GM19463 (cell line): Measurements from ENCODE around the gene EXOSC2.

Source experiments
- ATAC-seq: cut with Tn5 transposase; IDR thresholded peaks from one replicate; pipeline ENCODE4 v1.9.1; 2021; ENCODE audit warnings: mild to moderate bottlenecking, moderate library complexity; ENCODE audit not compliant: unreplicated experiment

EXOSC2 gene

DNA sequence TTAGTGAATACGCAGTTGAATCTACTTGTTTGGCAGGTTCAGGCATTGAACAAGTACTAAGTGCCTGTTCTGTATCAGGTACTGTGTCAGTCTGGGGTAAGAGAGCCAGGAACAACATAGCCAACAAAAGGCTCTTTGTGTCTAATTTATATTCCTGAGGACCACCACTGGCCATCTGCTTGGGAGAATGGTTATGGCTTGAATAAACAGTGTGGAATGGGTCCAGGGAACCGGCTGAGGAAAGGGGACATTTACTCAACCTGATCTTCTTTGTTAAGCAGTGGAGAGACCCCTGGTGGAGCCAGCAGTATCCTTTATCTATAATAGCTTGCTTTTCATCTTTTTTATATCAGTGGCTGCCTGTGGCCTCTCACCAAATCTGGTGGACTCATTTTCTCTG lies 38.6 kb downstream of the EXOSC2 start:
- ATAC-seq, result no peak

DNA sequence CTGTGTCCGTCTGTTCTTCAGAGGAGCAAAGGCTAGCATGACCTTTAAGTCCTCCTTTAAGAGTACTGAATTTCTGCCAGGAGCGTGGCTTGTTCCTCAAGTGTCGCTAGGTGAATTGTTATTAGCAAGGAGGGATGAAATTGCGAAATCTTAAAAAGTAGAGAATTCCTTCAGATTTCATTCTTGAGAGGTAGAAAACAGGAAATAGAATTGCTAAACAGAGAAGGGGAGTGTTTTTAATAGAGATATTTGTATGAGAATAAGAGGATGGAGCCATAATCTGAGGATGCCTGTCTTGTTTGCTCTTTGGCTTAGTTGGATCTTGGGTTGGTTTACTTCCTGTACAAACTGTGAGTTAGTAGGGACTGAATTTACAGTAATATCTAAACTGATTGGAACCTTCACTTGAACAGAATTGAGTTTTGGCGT lies 39.2 kb downstream of the EXOSC2 start:
- ATAC-seq, result no peak

DNA sequence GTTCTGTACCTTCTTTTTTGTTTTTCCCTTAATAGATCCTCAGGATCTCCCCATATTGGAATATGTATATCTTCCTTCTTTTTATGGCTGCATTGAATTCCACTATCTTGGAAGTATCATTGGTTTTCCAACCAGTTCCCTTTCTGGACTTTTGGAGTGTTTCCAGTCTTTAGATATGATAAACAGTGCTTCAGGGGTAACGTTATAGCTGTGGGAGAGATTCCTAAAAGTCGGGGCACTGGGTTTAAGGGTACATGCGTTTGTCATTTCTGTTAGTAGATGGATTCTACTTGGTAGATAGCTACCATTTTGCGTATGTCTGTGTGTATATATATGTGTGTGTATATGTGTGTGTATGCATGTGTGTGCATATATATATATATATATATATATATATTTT lies 42.0 kb downstream of the EXOSC2 start:
- no peak for ATAC-seq

DNA sequence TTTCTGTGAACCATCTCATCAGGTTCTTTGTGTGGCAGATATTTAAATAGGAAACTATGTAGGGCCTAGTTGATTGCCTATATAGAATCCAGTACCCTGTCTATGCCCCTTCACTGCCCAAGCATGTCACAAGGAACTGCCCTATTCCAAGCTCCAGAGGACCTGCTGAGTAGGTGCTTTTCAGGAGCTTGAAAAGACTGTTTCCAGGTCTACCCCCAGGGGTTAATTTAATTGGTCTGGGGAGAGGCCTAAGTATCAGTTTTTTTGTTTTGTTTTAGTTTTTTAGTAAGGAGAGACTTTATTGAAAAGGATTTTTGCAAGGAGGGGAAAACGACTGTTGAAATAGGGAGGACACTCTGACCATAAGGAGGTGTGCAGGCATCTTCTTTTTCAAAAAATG lies 43.3 kb downstream of the EXOSC2 start:
- ATAC-seq, result no peak

DNA sequence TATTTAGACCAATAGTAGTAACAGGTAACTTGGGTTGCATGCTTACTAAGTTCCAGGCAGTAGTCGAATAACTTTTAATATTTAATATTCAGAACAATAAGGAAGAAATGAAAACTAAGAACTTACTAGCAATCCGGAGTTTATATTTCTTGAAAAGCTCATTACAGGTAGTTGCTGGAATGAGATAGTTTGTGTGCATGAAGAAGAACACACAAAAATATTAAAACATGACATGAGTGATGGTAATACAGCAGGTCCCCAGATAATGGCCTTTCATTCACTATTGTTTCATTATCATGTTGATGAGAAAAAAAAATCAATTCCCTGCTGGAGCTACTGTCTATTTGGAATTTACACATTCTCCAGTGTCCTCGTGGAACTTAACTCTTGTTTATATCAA lies 44.7 kb downstream of the EXOSC2 start:
- no peak for ATAC-seq

DNA sequence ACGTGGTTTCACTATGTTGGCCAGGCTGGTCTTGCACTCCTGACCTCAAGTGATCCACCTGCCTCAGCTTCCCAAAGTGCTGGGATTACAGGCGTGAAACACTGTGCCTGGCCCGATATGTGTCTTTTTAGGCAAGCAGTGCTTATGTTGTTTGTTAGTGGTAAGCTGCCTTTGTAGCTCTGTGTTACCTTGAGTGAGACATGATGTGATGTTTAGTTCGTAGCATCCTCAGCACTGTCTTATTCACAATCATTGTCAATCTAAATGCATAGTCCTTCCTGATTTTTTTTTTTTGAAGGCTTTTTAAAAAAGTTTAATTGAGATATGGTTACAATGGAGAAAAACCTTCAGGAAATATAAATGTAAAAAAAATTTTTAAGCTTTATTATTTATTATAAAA lies 45.5 kb downstream of the EXOSC2 start:
- ATAC-seq, result no peak

DNA sequence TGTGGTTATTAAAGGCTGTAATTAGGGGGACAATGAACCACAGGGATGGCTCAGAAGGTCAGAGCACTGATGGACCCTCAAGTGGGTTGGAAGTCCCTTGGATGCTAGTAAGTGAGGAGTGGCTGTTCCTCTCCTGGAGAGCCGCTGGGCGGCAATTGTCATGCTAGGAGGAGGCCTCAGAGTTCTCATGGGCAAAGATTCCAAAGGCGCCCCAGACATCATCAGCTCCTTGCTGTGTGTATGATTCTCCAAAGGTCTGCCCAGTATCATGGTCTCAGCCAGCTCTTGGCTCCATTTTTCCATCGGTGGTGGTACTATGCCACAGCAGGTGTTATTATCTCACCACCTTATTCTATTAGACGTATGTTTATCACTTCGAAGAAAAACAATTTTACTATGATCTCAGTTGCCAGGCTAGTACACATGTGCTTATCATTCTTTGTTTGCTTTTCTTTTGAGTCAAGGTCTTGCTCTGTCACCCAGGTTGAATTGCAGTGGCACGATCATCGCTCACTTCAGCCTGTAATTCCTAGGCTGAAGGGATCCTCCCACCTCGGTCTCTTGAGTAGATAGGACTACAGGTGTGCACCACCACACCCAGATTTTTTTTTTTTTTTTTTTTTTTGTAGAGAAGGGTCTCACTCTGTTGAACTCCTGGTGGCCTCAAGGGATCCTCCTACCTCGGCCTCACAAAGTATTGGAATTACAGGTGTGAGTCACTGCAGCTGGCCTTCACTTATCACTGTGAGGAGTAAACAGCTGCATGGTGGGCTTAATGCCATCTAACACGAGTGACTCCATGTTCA lies 46.8 kb downstream of the EXOSC2 start:
- ATAC-seq, result no peak

DNA sequence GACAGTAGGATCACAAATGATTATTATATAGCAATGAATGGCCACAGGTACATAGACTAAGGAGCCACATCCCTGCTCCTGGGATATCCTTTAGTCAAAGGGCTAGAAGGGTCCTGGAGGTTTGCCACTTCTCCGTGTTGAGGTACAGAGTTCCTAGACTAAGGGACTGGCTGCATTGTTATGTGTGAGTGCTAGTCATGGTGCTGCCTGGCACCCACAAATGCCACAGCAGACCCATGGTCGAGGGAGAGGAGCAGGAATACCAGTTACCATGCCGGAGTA lies 47.4 kb downstream of the EXOSC2 start:
- no peak for ATAC-seq

DNA sequence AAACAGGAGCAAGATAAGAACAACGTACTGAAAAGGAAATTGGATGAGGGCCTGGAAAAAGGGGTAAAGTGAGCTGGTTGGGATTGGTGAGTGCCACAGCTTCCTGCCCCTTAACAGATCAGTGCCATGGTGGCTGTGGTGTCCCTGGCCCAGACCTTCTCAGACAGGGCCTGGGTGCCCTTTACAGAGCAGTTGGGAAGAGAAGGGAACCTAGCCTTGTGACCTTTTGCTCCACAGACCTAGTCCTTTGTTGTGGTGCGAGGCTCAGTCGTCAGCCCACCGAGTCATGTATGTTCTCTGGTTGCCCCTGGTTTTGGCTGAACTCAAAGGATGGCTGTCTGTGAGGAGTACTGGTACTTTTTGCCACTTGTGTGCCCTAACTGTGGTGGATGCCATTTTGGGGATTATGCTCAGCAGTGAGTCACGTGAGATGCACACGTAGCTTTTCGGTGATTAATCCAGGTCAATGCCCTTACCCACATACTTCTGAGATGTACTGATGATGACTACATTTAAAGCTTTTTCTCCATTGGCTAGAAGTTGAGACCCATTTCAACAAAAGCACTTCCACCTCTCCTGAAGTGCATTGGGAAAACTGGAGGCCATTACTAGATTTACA lies 48.4 kb downstream of the EXOSC2 start:
- no peak for ATAC-seq

DNA sequence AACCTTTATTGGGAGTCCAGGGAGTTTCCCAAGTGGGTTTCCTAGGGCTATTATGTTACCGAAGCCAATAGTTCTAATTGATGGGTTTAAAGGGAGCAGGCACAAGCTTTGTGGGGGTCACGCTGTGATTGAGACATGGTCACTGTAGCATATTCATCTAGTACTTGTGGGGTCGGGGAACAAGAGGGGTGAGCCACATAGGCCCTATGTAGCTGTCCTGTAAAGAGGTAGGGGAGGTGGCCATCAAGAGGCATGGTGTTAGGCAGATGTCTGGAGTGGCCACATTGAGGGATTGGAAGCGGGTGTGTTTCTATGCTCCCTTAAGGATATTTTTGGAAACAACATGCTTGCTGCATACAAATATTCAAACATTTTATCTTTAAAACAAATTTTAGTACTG lies 50.1 kb downstream of the EXOSC2 start:
- no peak for ATAC-seq

DNA sequence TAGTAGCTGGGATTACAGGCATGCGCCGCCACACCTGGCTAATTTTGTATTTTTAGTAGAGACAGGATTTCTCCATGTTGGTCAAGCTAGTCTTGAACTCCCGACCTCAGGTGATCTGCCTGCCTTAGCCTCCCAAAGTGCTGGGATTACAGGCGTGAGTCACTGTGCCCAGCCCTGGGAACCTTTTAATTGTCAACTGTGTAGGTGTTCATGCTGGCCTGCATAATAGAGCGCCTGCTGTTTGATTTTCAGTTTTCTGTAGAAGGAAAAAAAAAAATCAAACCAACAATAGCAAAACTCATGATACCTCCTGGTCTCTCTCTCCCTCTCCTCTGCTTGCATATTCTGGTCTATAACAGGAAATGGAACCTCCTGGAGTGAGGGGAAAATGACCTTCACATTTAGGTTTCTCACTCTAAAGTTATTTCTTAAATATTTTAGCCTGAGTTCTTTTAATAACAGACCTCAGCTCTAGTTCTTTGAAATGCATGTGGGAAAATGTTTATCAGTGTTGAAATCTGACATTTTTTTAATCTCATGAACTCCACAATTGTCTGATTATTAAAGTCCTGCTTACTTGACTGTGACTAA lies 51.7 kb downstream of the EXOSC2 start:
- ATAC-seq, result no peak

DNA sequence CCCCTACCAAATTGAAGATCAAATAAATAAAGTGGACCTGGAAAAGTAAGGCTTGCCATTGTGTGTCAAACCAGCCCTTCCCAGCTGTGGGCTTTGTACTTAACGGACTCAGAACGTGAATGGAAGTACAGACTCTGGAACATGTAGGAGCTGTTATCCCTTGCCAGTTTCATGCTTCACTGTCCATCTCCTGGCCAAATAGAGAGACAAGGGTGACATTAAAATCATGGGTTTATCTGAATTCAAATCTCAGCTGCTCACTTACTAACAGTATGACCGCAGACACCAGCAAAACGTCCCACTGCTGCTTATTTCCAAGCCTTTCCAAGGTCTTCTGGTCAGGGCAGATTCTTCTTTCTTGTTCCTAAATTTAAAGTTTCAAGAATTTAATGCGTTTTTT lies 52.2 kb downstream of the EXOSC2 start:
- no peak for ATAC-seq

DNA sequence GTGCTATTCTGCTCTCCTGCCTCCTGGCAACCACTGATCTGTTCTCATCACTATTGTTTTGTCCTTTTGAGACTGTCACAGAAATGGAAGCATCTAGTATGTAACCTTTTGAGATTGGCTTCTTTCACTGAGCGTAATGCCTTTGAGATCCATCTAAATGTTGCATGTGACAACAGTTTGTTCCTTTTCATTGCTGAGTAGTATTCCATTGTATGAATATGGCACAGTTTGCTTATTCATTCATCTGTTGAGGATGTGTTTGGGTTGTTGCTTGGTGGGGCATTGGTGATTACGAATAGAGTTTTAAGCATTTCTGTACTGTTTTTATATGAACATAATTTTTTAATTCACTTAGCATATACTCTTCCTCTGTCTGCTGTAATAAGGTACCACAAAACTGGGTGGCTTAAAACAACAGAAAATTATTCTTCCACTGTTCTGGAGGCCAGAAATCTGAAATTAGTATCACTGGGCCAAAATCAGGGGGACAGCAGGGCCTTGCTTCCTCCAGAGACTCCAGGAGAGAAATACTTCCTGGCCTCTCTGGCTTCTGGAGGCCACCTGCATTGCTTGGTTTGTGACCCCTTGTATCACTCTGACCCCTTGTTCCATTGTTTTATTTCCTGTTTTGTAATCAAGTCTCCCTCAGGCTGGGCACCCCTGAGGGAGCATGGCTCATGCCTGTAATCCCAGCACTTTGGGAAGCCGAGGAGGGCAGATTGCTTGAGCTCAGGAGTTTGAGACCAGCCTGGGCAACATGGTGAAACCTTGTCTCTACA lies 53.0 kb downstream of the EXOSC2 start:
- ATAC-seq, result no peak

DNA sequence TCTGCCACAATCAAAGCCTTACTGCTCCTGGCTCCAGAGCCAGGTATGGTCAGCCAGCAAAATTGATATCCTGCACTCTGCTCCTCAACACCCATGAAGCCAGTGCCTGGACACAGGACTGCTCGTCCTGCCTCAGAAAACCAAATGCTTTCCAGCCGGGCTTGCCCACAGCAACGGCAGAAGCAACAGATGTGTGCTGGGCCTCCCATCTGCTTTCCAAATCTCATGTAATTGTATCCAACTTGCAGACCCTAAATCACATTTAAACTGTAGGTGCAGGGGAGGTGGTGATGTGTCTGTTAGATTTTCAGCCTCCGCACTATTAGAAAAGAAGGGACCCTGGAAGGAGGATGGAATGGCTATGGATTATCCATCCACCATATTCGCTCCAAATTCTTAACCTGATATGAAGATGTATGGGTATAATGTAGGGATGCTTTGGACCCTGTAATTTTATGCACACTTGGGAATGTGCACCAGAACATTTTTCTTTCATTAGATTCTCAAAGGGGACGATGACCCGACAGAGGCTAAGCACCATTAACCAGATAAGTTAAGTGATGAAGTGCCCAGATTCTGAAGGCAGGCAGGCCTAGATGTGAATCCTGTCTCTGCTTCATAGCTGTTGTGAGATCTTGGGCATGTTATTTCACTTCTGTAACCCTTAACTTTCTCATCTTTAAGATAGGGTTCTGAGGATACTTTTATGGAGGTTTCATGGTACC lies 58.2 kb downstream of the EXOSC2 start:
- ATAC-seq, result no peak
